ENCODE measurements around the gene CELF2. TPM values are rescaled to one million over a fixed set of nuclear protein-coding genes. Genes with fewer than 3 reads are reported as not detected.

CELF2 gene
- total RNA-seq, 1 donor from 2014 or later, result 89.2 TPM

GRCh38 chr10:11012421-11013295 lies 5.0 kb upstream of the CELF2 start:
- intact Hi-C loops (cut with micrococcal nuclease), result loop anchor here (10.0 kb wide), 1 partner anchor 462 kb away; no protein-coding TSS in a partner anchor
- H3K4me3 Mint-ChIP-seq, result no peak overlapping the region
- ATAC-seq (ENCODE audit: low read depth), result no peak

GRCh38 chr10:11013836-11014235 lies 3.8 kb upstream of the CELF2 start:
- DNase-seq, result no peak
- intact Hi-C loops (cut with micrococcal nuclease), result loop anchor here (10.0 kb wide), 1 partner anchor 461 kb away; no protein-coding TSS in a partner anchor
- Mint-ChIP-seq H3K9me3 (no peaks in the 10 kb centered on the region), H3K4me1 (peaks cover 14% of the 10 kb centered on the region), H3K36me3 (ENCODE audit: low read depth) (no peaks in the 10 kb centered on the region), H3K27me3 (peaks cover 58% of the 10 kb centered on the region), H3K4me3 (no peak overlapping the region), H3K27ac (no peak overlapping the region)
- TF ChIP-seq CTCF (IDR thresholded peaks at IDR 0.05), result no peak
- ATAC-seq (ENCODE audit: low read depth), result no peak
- CTCF ChIA-PET, result no interaction called here
- POLR2A ChIA-PET, result no interaction called here

More at GRCh38 chr10:11012421-11013295, 5.0 kb upstream of the CELF2 start:
- POLR2A ChIA-PET, result no interaction called here
- Mint-ChIP-seq H3K36me3 (ENCODE audit: low read depth) (no peaks in the 10 kb centered on the region), H3K9me3 (no peaks in the 10 kb centered on the region), H3K27ac (no peak overlapping the region), H3K27me3 (peaks cover 65% of the 10 kb centered on the region), H3K4me1 (peaks cover 11% of the 10 kb centered on the region)
- TF ChIP-seq CTCF (IDR thresholded peaks at IDR 0.05), result no peak
- DNase-seq, result no peak
- CTCF ChIA-PET, result no interaction called here

GRCh38 chr10:11014671-11015445 lies 2.8 kb upstream of the CELF2 start:
- Mint-ChIP-seq H3K9me3 (no peaks in the 10 kb centered on the region), H3K27ac (no peak overlapping the region), H3K4me3 (no peak overlapping the region), H3K36me3 (ENCODE audit: low read depth) (no peaks in the 10 kb centered on the region), H3K27me3 (peaks cover 62% of the 10 kb centered on the region), H3K4me1 (peaks cover 16% of the 10 kb centered on the region)
- intact Hi-C loops (cut with micrococcal nuclease), result loop anchor here (5.0 to 10.0 kb wide), 3 partner anchors 227 to 460 kb away; no protein-coding TSS in a partner anchor
- ChIA-PET CTCF (no interaction called here), POLR2A (no interaction called here)
- ATAC-seq (ENCODE audit: low read depth) (no peak), DNase-seq (no peak)
- TF ChIP-seq CTCF (IDR thresholded peaks at IDR 0.05), result no peak

GRCh38 chr10:11015446-11015934 lies 2.2 kb upstream of the CELF2 start:
- Mint-ChIP-seq H3K27me3 (peaks cover 61% of the 10 kb centered on the region), H3K4me3 (no peak overlapping the region), H3K36me3 (ENCODE audit: low read depth) (no peaks in the 10 kb centered on the region), H3K9me3 (no peaks in the 10 kb centered on the region), H3K27ac (no peak overlapping the region), H3K4me1 (peaks cover 16% of the 10 kb centered on the region)
- ATAC-seq (ENCODE audit: low read depth) (no peak), DNase-seq (no peak)
- no peak for TF ChIP-seq CTCF (IDR thresholded peaks at IDR 0.05)
- ChIA-PET POLR2A (no interaction called here), CTCF (no interaction called here)
- intact Hi-C loops (cut with micrococcal nuclease), result loop anchor here (5.0 to 10.0 kb wide), 3 partner anchors 227 to 459 kb away; no protein-coding TSS in a partner anchor
